ENCODE results near the gene TBC1D16.

- TF ChIP-seq CTCF (IDR thresholded peaks at IDR 0.05) (no peak), POLR2A (IDR thresholded peaks at IDR 0.05) (no peak)
Observed at GRCh38 chr17:79979221-79979741, 56.4 kb downstream of the TBC1D16 start.

Measured in right lobe of liver (tissue), 4 donors.